ENCODE results near the gene DPF3. TPM values are rescaled to one million over a fixed set of nuclear protein-coding genes. Genes with fewer than 3 reads are reported as not detected.

DPF3 gene
- total RNA-seq, 1 donor from 2014 or later: 1.3 TPM

DNA sequence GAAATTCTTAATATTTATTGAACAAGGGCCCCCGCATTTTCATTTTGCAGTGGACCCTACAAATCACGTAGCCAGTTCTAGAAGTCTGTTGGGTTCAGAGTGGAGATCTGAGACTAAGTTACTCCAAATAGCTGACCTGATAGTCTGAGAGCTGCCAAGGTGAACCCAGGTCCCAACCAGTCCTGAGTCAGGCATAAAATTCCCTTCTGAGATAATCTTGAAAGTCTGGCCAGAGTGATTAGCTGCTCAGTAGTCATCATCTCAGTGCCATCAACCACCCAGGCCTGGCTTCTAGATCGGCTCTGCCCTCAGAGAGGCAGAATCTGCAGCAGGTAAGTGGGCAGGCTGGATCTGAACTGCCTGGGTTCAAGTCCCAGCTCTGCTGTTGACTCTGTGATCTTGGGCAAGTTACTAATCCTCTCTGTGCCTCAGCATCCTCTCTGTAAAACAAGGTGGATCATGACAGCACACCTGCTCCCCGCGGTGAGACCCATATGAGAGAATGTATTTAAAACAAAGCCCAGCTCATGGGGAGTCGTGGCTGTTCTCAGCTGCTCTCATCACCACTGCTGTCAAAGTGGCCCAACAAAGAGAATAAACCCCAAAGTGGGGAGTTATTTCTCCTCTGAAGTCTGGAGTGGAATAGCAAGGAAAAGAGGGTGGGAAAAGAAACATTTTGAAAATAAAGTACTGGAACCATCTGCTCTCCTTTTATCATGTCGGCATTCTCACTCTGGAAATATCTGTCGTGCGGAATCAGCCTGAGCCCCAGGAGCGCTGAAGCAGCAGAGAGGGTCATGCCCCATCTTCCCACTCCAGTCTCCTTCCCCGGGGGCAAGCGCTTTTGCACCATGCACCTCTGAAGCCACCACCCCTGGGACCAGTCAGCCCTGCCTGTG is 193.3 kb downstream of the DPF3 start:
- Mint-ChIP-seq H3K4me1 (peaks cover 27% of the 10 kb centered on the region), H3K27me3 (ENCODE audit: low read depth) (no peaks in the 10 kb centered on the region), H3K27ac (ENCODE audit: unreplicated experiment) (no peak overlapping the region), H3K9me3 (no peaks in the 10 kb centered on the region), H3K36me3 (ENCODE audit: low read depth) (no peaks in the 10 kb centered on the region), H3K4me3 (no peak overlapping the region)
- TF ChIP-seq CTCF (conservative IDR thresholded peaks at IDR 0.05): no peak
- DNase-seq (ENCODE audit: low read depth, low spot score): no peak

GRCh38 chr14:72699852-72700257 is 194.0 kb downstream of the DPF3 start:
- Mint-ChIP-seq H3K9me3 (no peaks in the 10 kb centered on the region), H3K36me3 (ENCODE audit: low read depth) (no peaks in the 10 kb centered on the region), H3K4me1 (peaks cover 25% of the 10 kb centered on the region), H3K4me3 (no peak overlapping the region), H3K27me3 (ENCODE audit: low read depth) (no peaks in the 10 kb centered on the region), H3K27ac (ENCODE audit: unreplicated experiment) (no peak overlapping the region)
- no peak for DNase-seq (ENCODE audit: low read depth, low spot score)
- TF ChIP-seq CTCF (conservative IDR thresholded peaks at IDR 0.05): no peak

DNA sequence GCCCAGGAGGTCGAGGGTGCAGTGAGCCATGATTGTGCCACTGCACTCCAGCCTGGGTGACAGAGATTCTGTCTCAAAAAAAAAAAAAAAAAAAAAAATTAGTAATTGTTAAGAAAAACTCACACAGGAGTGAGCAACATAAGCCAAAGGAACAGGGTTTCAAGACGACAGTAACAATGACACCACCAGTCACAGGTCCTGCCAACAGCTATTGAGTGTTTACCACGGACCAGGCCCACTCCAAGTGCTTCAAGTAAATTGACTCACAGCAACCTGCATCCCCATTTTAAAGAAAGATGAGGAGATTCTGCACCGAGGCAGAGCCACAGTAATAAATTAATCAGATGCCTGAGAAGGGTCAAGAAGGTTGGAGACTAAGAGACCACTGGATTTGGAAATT is 194.5 kb downstream of the DPF3 start:
- Mint-ChIP-seq H3K36me3 (ENCODE audit: low read depth) (no peaks in the 10 kb centered on the region), H3K4me3 (no peak overlapping the region), H3K4me1 (peaks cover 21% of the 10 kb centered on the region), H3K27ac (ENCODE audit: unreplicated experiment) (no peak overlapping the region), H3K27me3 (ENCODE audit: low read depth) (no peaks in the 10 kb centered on the region), H3K9me3 (no peaks in the 10 kb centered on the region)
- no peak for DNase-seq (ENCODE audit: low read depth, low spot score)
- no peak for TF ChIP-seq CTCF (conservative IDR thresholded peaks at IDR 0.05)

DNA sequence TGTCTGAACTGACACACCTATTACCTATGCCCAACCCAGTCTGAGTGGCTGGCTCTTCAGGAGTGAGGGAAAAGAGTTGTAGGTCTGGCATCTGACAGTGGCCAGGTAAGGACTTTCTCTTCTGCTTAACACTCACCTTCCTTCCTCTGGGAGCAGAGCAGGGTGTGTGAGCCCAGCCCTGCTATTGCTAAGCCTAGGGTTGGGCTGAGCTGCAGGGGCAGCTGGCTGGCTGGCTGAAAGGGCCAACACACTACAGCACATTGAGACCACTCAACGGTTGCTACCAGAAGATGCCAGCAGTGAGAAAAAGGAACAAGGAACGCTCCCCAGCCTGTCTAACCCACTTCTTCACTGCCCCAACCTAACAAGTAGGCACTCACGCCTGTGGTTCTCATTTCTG is 201.2 kb downstream of the DPF3 start:
- DNase-seq (ENCODE audit: low read depth, low spot score): no peak
- Mint-ChIP-seq H3K27ac (ENCODE audit: unreplicated experiment) (no peak overlapping the region), H3K9me3 (no peaks in the 10 kb centered on the region), H3K4me1 (peaks cover 16% of the 10 kb centered on the region), H3K36me3 (ENCODE audit: low read depth) (no peaks in the 10 kb centered on the region), H3K27me3 (ENCODE audit: low read depth) (no peaks in the 10 kb centered on the region), H3K4me3 (no peak overlapping the region)
- TF ChIP-seq CTCF (conservative IDR thresholded peaks at IDR 0.05): no peak

DNA sequence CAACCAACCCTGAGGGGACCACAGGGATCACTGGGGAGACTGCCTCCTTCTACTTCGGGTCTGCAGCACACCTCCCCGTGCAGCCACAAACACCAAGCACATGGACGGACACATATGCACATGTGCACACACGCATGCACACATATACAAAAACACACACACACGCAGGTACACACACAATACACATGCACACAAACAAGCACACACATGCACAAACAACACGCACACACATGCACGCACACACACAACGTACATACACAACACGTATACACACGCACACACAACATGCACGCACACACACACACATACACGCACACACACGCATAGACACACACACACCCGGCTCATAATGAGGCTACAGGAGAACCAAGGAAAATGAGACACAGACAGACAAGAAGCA is 203.6 kb downstream of the DPF3 start:
- Mint-ChIP-seq H3K9me3 (no peaks in the 10 kb centered on the region), H3K27ac (ENCODE audit: unreplicated experiment) (no peak overlapping the region), H3K4me1 (peaks cover 16% of the 10 kb centered on the region), H3K4me3 (no peak overlapping the region), H3K36me3 (ENCODE audit: low read depth) (no peaks in the 10 kb centered on the region), H3K27me3 (ENCODE audit: low read depth) (no peaks in the 10 kb centered on the region)
- DNase-seq (ENCODE audit: low read depth, low spot score): no peak
- no peak for TF ChIP-seq CTCF (conservative IDR thresholded peaks at IDR 0.05)
